Measurements from ENCODE around the gene NRDE2.

Gene NRDE2

GRCh38 chr14:90296641-90297040, 35.1 kb downstream of the NRDE2 start:
- no peak for DNase-seq
- Histone ChIP-seq H3K4me3 (no peak overlapping the region), H3K27ac (peak overlapping the region in 1 of 2 donors; percentile 45), H3K9me3 (no peaks in the 10 kb centered on the region), H3K4me1 (peaks cover 0 to 24% (median 3%) of the 10 kb centered on the region in 4 donors), H3K36me3 (peaks cover 32 to 70% (median 33%) of the 10 kb centered on the region in 3 donors), H3K27me3 (no peaks in the 10 kb centered on the region)
- intact Hi-C loops (cut with DNase I; ENCODE audit: low total_unique reads) = no loop called here
- no peak for TF ChIP-seq CTCF (IDR thresholded peaks at IDR 0.05)

- peak overlapping the region in 1 of 2 donors; percentile 45 for H3K27ac ChIP-seq
- DNase-seq = no peak
- TF ChIP-seq CTCF (IDR thresholded peaks at IDR 0.05) = no peak
- intact Hi-C loops (cut with DNase I; ENCODE audit: low total_unique reads) = no loop called here
- no peaks in the 10 kb centered on the region for H3K27me3 ChIP-seq
- H3K4me1 ChIP-seq = peaks cover 0 to 18% (median under 1%) of the 10 kb centered on the region in 4 donors
- H3K9me3 ChIP-seq = no peaks in the 10 kb centered on the region
- no peak overlapping the region for H3K4me3 ChIP-seq
- H3K36me3 ChIP-seq = peaks cover 37 to 77% (median 40%) of the 10 kb centered on the region in 3 donors
Observed at GRCh38 chr14:90295870-90296516, 35.7 kb downstream of the NRDE2 start.

- intact Hi-C loops (cut with DNase I; ENCODE audit: low total_unique reads) = no loop called here
- no peaks in the 10 kb centered on the region for H3K27me3 ChIP-seq
- H3K4me1 ChIP-seq = peaks cover 0 to 16% (median 0%) of the 10 kb centered on the region in 4 donors
- no peak for DNase-seq
- H3K4me3 ChIP-seq = no peak overlapping the region
- peaks cover 41 to 82% (median 43%) of the 10 kb centered on the region in 3 donors for H3K36me3 ChIP-seq
- H3K9me3 ChIP-seq = no peaks in the 10 kb centered on the region
- no peak for TF ChIP-seq CTCF (IDR thresholded peaks at IDR 0.05)
- no peak overlapping the region for H3K27ac ChIP-seq
Observed at GRCh38 chr14:90294872-90295271, 36.9 kb downstream of the NRDE2 start.

- DNase-seq = no peak
- intact Hi-C loops (cut with DNase I; ENCODE audit: low total_unique reads) = no loop called here
- no peaks in the 10 kb centered on the region for H3K27me3 ChIP-seq
- H3K4me3 ChIP-seq = no peak overlapping the region
- no peaks in the 10 kb centered on the region for H3K9me3 ChIP-seq
- TF ChIP-seq CTCF (IDR thresholded peaks at IDR 0.05) = no peak
- H3K4me1 ChIP-seq = peaks cover 0 to 16% (median 0%) of the 10 kb centered on the region in 4 donors
- H3K36me3 ChIP-seq = peaks cover 41 to 84% (median 46%) of the 10 kb centered on the region in 3 donors
- no peak overlapping the region for H3K27ac ChIP-seq
Observed at GRCh38 chr14:90293766-90294730, 37.7 kb downstream of the NRDE2 start.

GRCh38 chr14:90291699-90292098, 40.0 kb downstream of the NRDE2 start:
- DNase-seq = no peak
- Histone ChIP-seq H3K9me3 (no peaks in the 10 kb centered on the region), H3K4me1 (peaks cover 0 to 14% (median 0%) of the 10 kb centered on the region in 4 donors), H3K27me3 (no peaks in the 10 kb centered on the region), H3K27ac (no peak overlapping the region), H3K4me3 (no peak overlapping the region), H3K36me3 (peaks cover 53 to 86% (median 62%) of the 10 kb centered on the region in 3 donors)
- intact Hi-C loops (cut with DNase I; ENCODE audit: low total_unique reads) = no loop called here
- TF ChIP-seq CTCF (IDR thresholded peaks at IDR 0.05) = no peak

Data from tibial artery (tissue), 4 donors.